Tibial artery (tissue), 4 donors: ENCODE results near the gene UCHL5.

ENCODE experiments used
- DNase-seq, 2 donors: peaks; one replicate each; pipeline ENCODE4 v3.0.0-alpha.2; 2019
- H3K27ac ChIP-seq, 2 donors: fragments of 200-600 bp; sonication (generic) in 1 of 2; 1 replicate in 1 of 2; 2 replicates in 1 of 2; pipeline ENCODE4 v1.5.1; 2018 to 2019; ENCODE audit warnings: mild to moderate bottlenecking in 1 of 2
- H3K27me3 ChIP-seq, 2 donors: fragments of 200-600 bp; sonication (generic) in 1 of 2; one replicate each; pipeline versions ENCODE4 v1.5.1 to v1.6.0; 2016 to 2019
- H3K36me3 ChIP-seq, 3 donors: fragments of 200-600 bp; sonication (generic) in 2 of 3; one replicate each; pipeline ENCODE4 v1.5.1; 2016 to 2019; ENCODE audit warnings: mild to moderate bottlenecking in 2 of 3
- H3K4me1 ChIP-seq, 4 donors: fragments of 200-600 bp; sonication (generic) in 2 of 4; 1 replicate in 3 of 4; 2 replicates in 1 of 4; pipeline ENCODE4 v1.5.1; 2016 to 2019
- H3K4me3 ChIP-seq, 2 donors: fragments of 200-600 bp; sonication (generic) in 1 of 2; 1 replicate in 1 of 2; 2 replicates in 1 of 2; pipeline ENCODE4 v1.5.1; 2018 to 2019; ENCODE audit warnings: mild to moderate bottlenecking in 2 of 2
- H3K9me3 ChIP-seq, 3 donors: fragments of 200-600 bp; sonication (generic) in 1 of 3; one replicate each; pipeline ENCODE4 v1.5.1; 2016 to 2019
- intact Hi-C: fragments of 100-400 bp; cut with DNase I; formaldehyde crosslinking; loops from one replicate; pipeline ENCODE4 v1.15.0; 2023; ENCODE audit warnings: low total_unique reads
- TF ChIP-seq, protein P1 (sequence below), 2 experiments: fragments of 200-600 bp in 1 of 2; fragments of 450-650 bp in 1 of 2; IDR thresholded peaks; one replicate each; pipeline ENCODE4 v1.5.1; 2017 to 2019; ENCODE audit warnings: antibody characterized with exemption in 2 of 2, mild to moderate bottlenecking in 1 of 2, moderate library complexity in 1 of 2

The UCHL5 gene

DNA sequence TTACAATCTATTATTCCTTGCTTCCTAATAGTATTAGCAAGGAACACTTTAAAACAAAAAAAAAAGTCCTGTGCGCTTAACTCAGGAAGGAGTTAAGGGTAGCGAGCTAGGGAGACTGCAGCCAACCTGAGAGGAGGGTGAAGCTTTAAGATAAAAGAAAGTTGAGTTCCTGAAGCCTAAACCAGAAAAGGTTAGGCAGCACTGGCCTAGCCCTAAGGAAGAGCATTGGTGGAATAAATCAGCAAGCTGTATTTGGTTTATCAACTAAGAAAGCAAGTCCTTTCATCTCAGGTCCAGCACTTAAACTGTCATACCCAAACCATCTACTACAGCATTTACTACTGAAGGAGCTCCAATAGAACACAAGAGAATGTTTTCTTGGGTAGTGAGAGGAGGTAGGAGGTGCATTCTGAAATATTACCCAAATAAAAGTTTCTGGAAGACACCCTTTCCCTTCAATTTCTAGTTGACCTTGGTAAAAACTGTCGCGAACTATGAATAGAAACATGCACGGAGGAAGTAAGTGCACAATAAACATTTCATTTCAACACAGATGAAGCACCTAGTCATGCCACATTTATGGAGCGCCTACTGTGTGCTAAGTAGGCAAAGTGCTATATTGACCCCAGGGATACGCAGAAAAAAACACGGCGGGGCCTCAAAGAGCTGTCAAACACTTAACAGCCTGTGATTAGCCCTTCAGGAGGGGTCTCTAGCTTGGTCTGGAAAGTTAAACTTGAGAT is 44.8 kb upstream of the UCHL5 start:
- intact Hi-C loops: loop anchor here (2.0 to 5.0 kb wide), 2 partner anchors 19 to 297 kb away; partner anchors contain the start of genes CDC73 and RGS2
- H3K4me3 ChIP-seq: peak overlapping the region; percentile 75 to 80
- H3K4me1 ChIP-seq: peaks cover 0 to 25% (median 14%) of the 10 kb centered on the region in 4 donors
- H3K27ac ChIP-seq: peak overlapping the region; percentile 93
- no peaks in the 10 kb centered on the region for H3K9me3 ChIP-seq
- TF ChIP-seq, protein P1, sequence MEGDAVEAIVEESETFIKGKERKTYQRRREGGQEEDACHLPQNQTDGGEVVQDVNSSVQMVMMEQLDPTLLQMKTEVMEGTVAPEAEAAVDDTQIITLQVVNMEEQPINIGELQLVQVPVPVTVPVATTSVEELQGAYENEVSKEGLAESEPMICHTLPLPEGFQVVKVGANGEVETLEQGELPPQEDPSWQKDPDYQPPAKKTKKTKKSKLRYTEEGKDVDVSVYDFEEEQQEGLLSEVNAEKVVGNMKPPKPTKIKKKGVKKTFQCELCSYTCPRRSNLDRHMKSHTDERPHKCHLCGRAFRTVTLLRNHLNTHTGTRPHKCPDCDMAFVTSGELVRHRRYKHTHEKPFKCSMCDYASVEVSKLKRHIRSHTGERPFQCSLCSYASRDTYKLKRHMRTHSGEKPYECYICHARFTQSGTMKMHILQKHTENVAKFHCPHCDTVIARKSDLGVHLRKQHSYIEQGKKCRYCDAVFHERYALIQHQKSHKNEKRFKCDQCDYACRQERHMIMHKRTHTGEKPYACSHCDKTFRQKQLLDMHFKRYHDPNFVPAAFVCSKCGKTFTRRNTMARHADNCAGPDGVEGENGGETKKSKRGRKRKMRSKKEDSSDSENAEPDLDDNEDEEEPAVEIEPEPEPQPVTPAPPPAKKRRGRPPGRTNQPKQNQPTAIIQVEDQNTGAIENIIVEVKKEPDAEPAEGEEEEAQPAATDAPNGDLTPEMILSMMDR (IDR thresholded peaks at IDR 0.05): no peak
- H3K36me3 ChIP-seq: peaks cover 7 to 14% (median 12%) of the 10 kb centered on the region in 3 donors
- no peak for DNase-seq
- no peaks in the 10 kb centered on the region for H3K27me3 ChIP-seq

GRCh38 chr1:193102662-193103061 is 43.5 kb upstream of the UCHL5 start:
- peaks cover 16 to 26% (median 21%) of the 10 kb centered on the region in 3 donors for H3K36me3 ChIP-seq
- H3K27me3 ChIP-seq: no peaks in the 10 kb centered on the region
- peaks cover 0 to 25% (median 14%) of the 10 kb centered on the region in 4 donors for H3K4me1 ChIP-seq
- intact Hi-C loops: loop anchor here (5.0 kb wide), 1 partner anchor 295 kb away; the partner anchor contains the start of gene RGS2
- DNase-seq: no peak
- H3K27ac ChIP-seq: peak overlapping the region in 1 of 2 donors; percentile 93
- H3K4me3 ChIP-seq: no peak overlapping the region
- no peaks in the 10 kb centered on the region for H3K9me3 ChIP-seq
- TF ChIP-seq, protein P1 (IDR thresholded peaks at IDR 0.05): no peak

- peaks cover 40 to 69% (median 56%) of the 10 kb centered on the region in 3 donors for H3K36me3 ChIP-seq
- H3K27me3 ChIP-seq: no peaks in the 10 kb centered on the region
- H3K4me1 ChIP-seq: no peaks in the 10 kb centered on the region
- H3K4me3 ChIP-seq: no peak overlapping the region
- TF ChIP-seq, protein P1 (IDR thresholded peaks at IDR 0.05): no peak
- no peaks in the 10 kb centered on the region for H3K9me3 ChIP-seq
- H3K27ac ChIP-seq: no peak overlapping the region
- no peak for DNase-seq
- intact Hi-C loops: no loop called here
Measured at GRCh38 chr1:193094112-193094511, 35.0 kb upstream of the UCHL5 start.

DNA sequence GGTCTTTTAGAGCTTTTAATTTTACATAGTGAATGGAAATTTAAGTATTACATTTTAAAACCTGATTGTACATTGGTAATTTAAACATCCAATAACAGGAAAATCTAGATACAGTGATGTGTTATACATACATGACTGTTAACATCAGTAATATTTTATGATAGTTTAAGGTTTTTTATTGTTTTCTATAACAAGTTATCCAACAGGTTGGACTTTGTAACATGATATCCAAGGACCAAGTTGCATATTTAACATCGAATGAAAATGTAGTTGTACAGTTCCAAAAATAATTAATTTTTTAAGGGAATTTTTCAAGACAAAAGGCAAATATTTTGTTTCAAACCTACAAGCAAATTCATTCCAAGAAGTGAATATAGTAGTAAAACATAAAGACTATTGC is 31.7 kb upstream of the UCHL5 start:
- peaks cover 15 to 42% (median 32%) of the 10 kb centered on the region in 3 donors for H3K36me3 ChIP-seq
- no peaks in the 10 kb centered on the region for H3K4me1 ChIP-seq
- intact Hi-C loops: no loop called here
- TF ChIP-seq, protein P1 (IDR thresholded peaks at IDR 0.05): no peak
- H3K4me3 ChIP-seq: no peak overlapping the region
- no peaks in the 10 kb centered on the region for H3K9me3 ChIP-seq
- no peaks in the 10 kb centered on the region for H3K27me3 ChIP-seq
- no peak for DNase-seq
- no peak overlapping the region for H3K27ac ChIP-seq

GRCh38 chr1:193087893-193088292 is 28.7 kb upstream of the UCHL5 start:
- intact Hi-C loops: no loop called here
- Histone ChIP-seq H3K27me3 (no peaks in the 10 kb centered on the region), H3K27ac (no peak overlapping the region), H3K4me1 (no peaks in the 10 kb centered on the region), H3K4me3 (no peak overlapping the region), H3K9me3 (no peaks in the 10 kb centered on the region), H3K36me3 (peaks cover 23 to 41% (median 41%) of the 10 kb centered on the region in 3 donors)
- no peak for DNase-seq
- TF ChIP-seq, protein P1 (IDR thresholded peaks at IDR 0.05): no peak
